A673 (cell line): Measurements from ENCODE around the gene SBDS.

Experiments
- CTCF ChIP-seq: fragments of 300-800, 200-600 bp; sonication (generic); conservative IDR thresholded peaks from 2 replicates; pipeline ENCODE4 v1.5.1; 2017; ENCODE audit warnings: low read depth, mild to moderate bottlenecking, antibody characterized with exemption, low read length, moderate library complexity, mixed read lengths
- EZH2 ChIP-seq: fragments of 200-600 bp; sonication (generic); IDR thresholded peaks from 2 replicates; pipeline ENCODE4 v1.6.1; 2017; ENCODE audit warnings: borderline replicate concordance, low read depth, mild to moderate bottlenecking, mixed read lengths, antibody characterized with exemption, low read length; ENCODE audit not compliant: poor library complexity, severe bottlenecking

DNA sequence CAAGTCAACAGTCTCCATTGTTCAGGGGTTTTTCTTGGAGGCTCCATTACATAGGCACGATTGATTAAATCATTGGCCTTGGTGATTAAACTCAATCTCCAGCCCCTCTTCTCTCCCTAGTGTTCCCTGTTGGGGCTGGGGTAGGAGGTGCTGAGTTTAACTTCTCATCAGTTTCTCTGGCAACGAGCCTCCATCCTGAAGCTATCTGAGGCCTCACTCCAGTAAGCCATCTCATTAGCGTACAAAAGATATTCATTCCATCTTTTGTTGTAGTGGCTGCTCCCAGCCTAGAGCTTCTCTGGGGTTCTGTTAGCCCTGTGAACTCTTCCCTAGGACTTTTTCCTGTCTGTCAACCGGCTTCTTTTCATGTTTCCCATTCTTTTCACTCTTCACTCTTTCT is 12.9 kb upstream of the SBDS start:
- TF ChIP-seq CTCF (no peak), EZH2 (no peak)
